Measurements from ENCODE around the gene EDNRA. TPM values are rescaled to one million over a fixed set of nuclear protein-coding genes. Genes with fewer than 3 reads are reported as not detected.

EDNRA gene
- total and polyA plus RNA-seq, 11 donors, result 3.8 to 39.0 (median 14.6) TPM

DNA sequence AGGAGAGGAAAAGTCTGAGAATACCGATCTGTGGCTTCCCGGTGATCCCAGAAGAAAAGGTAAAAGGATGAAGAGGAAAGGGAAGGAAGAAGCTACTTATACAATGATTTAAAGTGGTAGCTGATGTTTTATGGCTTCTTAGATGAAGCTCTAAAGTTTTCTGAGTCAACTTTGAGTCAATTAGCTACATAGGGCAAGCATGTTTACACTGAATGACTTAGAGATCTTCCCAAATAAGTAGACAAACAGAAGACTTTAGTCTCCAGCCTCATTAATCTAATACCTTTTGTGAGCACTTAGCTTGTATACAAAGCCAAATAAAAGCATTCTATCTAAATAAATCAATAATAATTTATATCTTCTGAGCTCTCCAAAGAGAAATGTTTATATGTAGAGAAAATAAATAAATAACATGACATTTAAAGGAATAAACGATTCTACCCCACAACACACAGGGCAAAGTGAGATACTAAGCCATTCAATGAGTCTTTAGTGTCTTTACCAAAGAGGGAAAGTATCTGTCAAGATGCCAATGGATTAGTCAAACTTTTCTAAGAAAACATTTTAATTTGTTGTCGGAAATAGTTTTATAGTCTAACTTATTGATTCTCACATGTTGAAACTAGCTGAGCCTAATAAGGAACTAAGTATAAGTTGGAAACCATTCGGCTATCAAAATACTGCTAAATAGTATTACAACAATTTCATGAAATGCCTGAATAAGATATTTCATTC, 90.3 kb downstream of the EDNRA start:
- TF ChIP-seq, protein P1, sequence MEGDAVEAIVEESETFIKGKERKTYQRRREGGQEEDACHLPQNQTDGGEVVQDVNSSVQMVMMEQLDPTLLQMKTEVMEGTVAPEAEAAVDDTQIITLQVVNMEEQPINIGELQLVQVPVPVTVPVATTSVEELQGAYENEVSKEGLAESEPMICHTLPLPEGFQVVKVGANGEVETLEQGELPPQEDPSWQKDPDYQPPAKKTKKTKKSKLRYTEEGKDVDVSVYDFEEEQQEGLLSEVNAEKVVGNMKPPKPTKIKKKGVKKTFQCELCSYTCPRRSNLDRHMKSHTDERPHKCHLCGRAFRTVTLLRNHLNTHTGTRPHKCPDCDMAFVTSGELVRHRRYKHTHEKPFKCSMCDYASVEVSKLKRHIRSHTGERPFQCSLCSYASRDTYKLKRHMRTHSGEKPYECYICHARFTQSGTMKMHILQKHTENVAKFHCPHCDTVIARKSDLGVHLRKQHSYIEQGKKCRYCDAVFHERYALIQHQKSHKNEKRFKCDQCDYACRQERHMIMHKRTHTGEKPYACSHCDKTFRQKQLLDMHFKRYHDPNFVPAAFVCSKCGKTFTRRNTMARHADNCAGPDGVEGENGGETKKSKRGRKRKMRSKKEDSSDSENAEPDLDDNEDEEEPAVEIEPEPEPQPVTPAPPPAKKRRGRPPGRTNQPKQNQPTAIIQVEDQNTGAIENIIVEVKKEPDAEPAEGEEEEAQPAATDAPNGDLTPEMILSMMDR (IDR thresholded peaks at IDR 0.05), result no peak
- TF ChIP-seq POLR2A (IDR thresholded peaks at IDR 0.05), result no peak

DNA sequence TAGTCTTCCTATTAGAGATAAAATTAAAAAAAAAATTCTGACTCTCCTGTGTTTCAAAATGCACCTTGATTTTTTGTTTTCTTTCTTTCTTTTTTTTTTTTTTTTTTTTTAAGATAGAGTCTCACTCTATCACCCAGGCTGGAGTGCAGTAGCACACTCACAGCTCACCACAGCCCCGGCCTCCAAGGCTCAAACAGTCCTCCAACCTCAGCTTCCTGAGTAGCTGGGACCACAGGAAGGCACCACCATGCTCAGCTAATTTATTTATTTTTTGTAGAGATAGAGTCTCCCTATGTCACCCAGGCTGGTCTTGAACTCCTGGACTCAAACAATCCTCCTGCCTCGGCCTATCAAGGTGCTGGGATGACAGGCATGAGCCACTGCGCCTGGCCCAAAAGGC, 95.2 kb downstream of the EDNRA start:
- no peak overlapping the region for H3K27ac ChIP-seq
- 87 to 95% (median 88%) methylated on average over 3 of the region's 3 CpGs for WGBS, 4 donors
- intact Hi-C loops (cut with DNase I), result no loop called here
- no peaks in the 10 kb centered on the region for H3K27me3 ChIP-seq
- H3K36me3 ChIP-seq, result no peaks in the 10 kb centered on the region
- DNase-seq, result no peak
- H3K9me3 ChIP-seq, result no peaks in the 10 kb centered on the region
- TF ChIP-seq, protein P1 (IDR thresholded peaks at IDR 0.05), result no peak
- no peak for TF ChIP-seq POLR2A (IDR thresholded peaks at IDR 0.05)
- no peaks in the 10 kb centered on the region for H3K4me1 ChIP-seq
- H3K4me3 ChIP-seq, result no peak overlapping the region
- no peak for ATAC-seq

More for the DNA sequence above, 90.3 kb downstream of the EDNRA start:
- H3K27me3 ChIP-seq, result no peaks in the 10 kb centered on the region
- 72 to 83% (median 79%) methylated on average over 5 of the region's 5 CpGs for WGBS, 4 donors
- DNase-seq (no peak), ATAC-seq (no peak)
- no peak overlapping the region for H3K27ac ChIP-seq
- H3K36me3 ChIP-seq, result no peaks in the 10 kb centered on the region
- peaks cover 0 to 5% (median 0%) of the 10 kb centered on the region in 12 donors for H3K4me1 ChIP-seq
- no peak overlapping the region for H3K4me3 ChIP-seq
- H3K9me3 ChIP-seq, result peaks cover 0 to 9% (median 0%) of the 10 kb centered on the region in 12 donors
- intact Hi-C loops (cut with DNase I), result no loop called here

DNA sequence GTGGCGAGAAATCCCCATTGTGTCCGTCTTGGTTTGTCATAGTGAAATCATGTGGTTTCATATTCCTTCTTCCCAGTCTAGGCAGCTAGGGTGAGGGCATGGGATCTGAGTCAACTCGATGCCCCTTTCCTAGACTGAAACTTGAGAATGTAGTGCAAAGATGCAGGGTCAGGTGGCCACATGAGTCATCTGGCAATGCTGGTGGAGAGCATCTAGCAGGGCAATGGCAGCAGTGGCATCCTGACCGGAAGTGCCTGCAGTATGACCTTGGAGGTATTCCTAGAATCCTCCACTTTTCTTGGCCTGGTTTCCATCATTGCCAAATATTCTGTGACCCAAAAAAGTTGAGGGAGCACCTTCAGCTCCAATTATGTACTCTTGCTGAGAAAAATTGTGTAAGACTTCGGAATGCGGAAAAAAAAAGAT, 97.2 kb downstream of the EDNRA start:
- 78 to 90% (median 86%) methylated on average over 6 of the region's 6 CpGs for WGBS, 4 donors
- no peak for TF ChIP-seq POLR2A (IDR thresholded peaks at IDR 0.05)
- TF ChIP-seq, protein P1 (IDR thresholded peaks at IDR 0.05), result no peak
- H3K27ac ChIP-seq, result no peak overlapping the region
- no peaks in the 10 kb centered on the region for H3K27me3 ChIP-seq
- intact Hi-C loops (cut with DNase I), result no loop called here
- H3K9me3 ChIP-seq, result no peaks in the 10 kb centered on the region
- DNase-seq (no peak), ATAC-seq (no peak)
- no peaks in the 10 kb centered on the region for H3K36me3 ChIP-seq
- no peaks in the 10 kb centered on the region for H3K4me1 ChIP-seq
- no peak overlapping the region for H3K4me3 ChIP-seq

DNA sequence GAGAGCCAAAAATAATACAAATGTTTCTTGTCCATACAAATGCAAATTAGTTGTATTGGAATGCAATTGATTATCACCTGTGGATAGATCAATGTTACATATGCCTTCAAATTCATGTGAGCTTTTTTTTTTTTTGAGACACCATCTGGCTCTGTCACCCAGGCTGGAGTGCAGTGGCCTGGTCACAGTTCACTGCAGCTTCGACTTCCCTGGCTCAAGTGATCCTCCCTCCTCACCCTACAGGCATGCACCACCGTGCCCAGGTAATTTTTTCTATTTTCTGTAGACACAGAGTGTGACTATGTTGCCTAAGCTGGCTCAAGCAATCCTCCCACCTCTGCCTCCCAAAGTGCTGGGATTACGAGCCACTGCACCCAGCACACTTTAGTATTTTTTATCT, 97.7 kb downstream of the EDNRA start:
- Histone ChIP-seq H3K36me3 (no peaks in the 10 kb centered on the region), H3K27me3 (no peaks in the 10 kb centered on the region), H3K4me3 (no peak overlapping the region), H3K27ac (no peak overlapping the region), H3K9me3 (no peaks in the 10 kb centered on the region), H3K4me1 (no peaks in the 10 kb centered on the region)
- intact Hi-C loops (cut with DNase I), result no loop called here
- ATAC-seq (no peak), DNase-seq (no peak)
- TF ChIP-seq, protein P1 (IDR thresholded peaks at IDR 0.05), result no peak
- TF ChIP-seq POLR2A (IDR thresholded peaks at IDR 0.05), result no peak
- WGBS, 4 donors, result 81 to 88% (median 84%) methylated on average over 3 of the region's 3 CpGs

Data from heart left ventricle (tissue), 16 donors.